Stimulated activated CD4-positive, alpha-beta T cell treated with anti-CD3 and anti-CD28 coated beads, Interleukin-4, amount 100 ng/mL, for 4 hours (primary cell): Measurements from ENCODE around the gene NKAIN4.
A peak's percentile ranks its signal among the peaks of the same experiment; 100 is the strongest.
"Not testable (repeated sequence)": the region's sequence is repeated elsewhere in the genome, so short reads cannot be mapped to it uniquely, and the experiment has no call there.

ENCODE experiments used
- DNase-seq, 2 experiments: peaks; one replicate each; pipeline ENCODE4 v3.0.0-alpha.2; 2020

Gene NKAIN4

GRCh38 chr20:63233924-63234323 is 20.3 kb downstream of the NKAIN4 start:
- DNase-seq = no peak

- no peak for DNase-seq
Measured at GRCh38 chr20:63233061-63233344, 21.3 kb downstream of the NKAIN4 start.

GRCh38 chr20:63232235-63233060 is 21.8 kb downstream of the NKAIN4 start:
- no peak for DNase-seq

- no peak for DNase-seq
Measured at GRCh38 chr20:63230800-63231268, 23.4 kb downstream of the NKAIN4 start.

- no peak for DNase-seq
Measured at GRCh38 chr20:63228806-63229205, 25.5 kb downstream of the NKAIN4 start.

GRCh38 chr20:63227260-63227659 is 27.0 kb downstream of the NKAIN4 start:
- no peak for DNase-seq

GRCh38 chr20:63226042-63226943 is 28.0 kb downstream of the NKAIN4 start:
- no peak for DNase-seq

GRCh38 chr20:63225082-63225454 is 29.2 kb downstream of the NKAIN4 start:
- DNase-seq = no peak

- DNase-seq = no peak
Measured at GRCh38 chr20:63224412-63225081, 29.7 kb downstream of the NKAIN4 start.

GRCh38 chr20:63223826-63224207 is 30.4 kb downstream of the NKAIN4 start:
- no peak for DNase-seq

GRCh38 chr20:63223121-63223825 is 31.0 kb downstream of the NKAIN4 start:
- peak; percentile 27 to 34 for DNase-seq

- DNase-seq = no peak
Measured at GRCh38 chr20:63222541-63222940, 31.7 kb downstream of the NKAIN4 start.

GRCh38 chr20:63221400-63222053 is 32.7 kb downstream of the NKAIN4 start:
- not testable (repeated sequence) for DNase-seq

GRCh38 chr20:63220696-63221399 is 33.4 kb downstream of the NKAIN4 start:
- no peak for DNase-seq

GRCh38 chr20:63219866-63220521 is 34.3 kb downstream of the NKAIN4 start:
- no peak for DNase-seq

- DNase-seq = no peak
Measured at GRCh38 chr20:63219447-63219821, 34.8 kb downstream of the NKAIN4 start.

GRCh38 chr20:63218701-63219446 is 35.4 kb downstream of the NKAIN4 start:
- no peak for DNase-seq

- DNase-seq = no peak
Measured at GRCh38 chr20:63217706-63218105, 36.6 kb downstream of the NKAIN4 start.

GRCh38 chr20:63216849-63217471 is 37.3 kb downstream of the NKAIN4 start:
- DNase-seq = no peak
